ENCODE results near the gene SLC4A8. TPM values are rescaled to one million over a fixed set of nuclear protein-coding genes. Genes with fewer than 3 reads are reported as not detected.

SLC4A8 gene
- total RNA-seq, 1 experiment from 2014 or later = 1.4 TPM

GRCh38 chr12:51388069-51388799 lies 36.4 kb upstream of the SLC4A8 start:
- CTCF ChIA-PET = no interaction called here

GRCh38 chr12:51388846-51389245 lies 35.8 kb upstream of the SLC4A8 start:
- no peak for DNase-seq (ENCODE audit: low read depth, low spot score)
- H3K4me3 ChIP-seq (replicated peaks in 1 of 2; ENCODE audit: low read depth in 1 of 2, low read length in 2 of 2) = no peak overlapping the region
- H4K20me1 ChIP-seq (ENCODE audit: insufficient read depth) = no peaks in the 10 kb centered on the region
- ChIA-PET POLR2A (no interaction called here), CTCF (no interaction called here), RAD21 (ENCODE audit: low non-redundant PET in 1 of 2, low total read pairs in 2 of 2, uncharacterized antibody in 2 of 2, unreplicated experiment in 2 of 2) (no interaction called here)
- no peak overlapping the region for H3K4me2 ChIP-seq (ENCODE audit: low read length)
- no peaks in the 10 kb centered on the region for H3K79me2 ChIP-seq (ENCODE audit: insufficient read depth, low read length)
- TF ChIP-seq SP1 (IDR thresholded peaks at IDR 0.05; ENCODE audit: low read depth) = no peak
- TF ChIP-seq CEBPB (IDR thresholded peaks at IDR 0.05; ENCODE audit: low read depth) = no peak
- no peak for TF ChIP-seq MAX (IDR thresholded peaks at IDR 0.05)
- TF ChIP-seq FOSL1 (IDR thresholded peaks at IDR 0.05; ENCODE audit: low read depth) = no peak
- TF ChIP-seq JUND (IDR thresholded peaks at IDR 0.05) = no peak
- no peak for TF ChIP-seq CBX3 (IDR thresholded peaks at IDR 0.05; ENCODE audit: low read depth)
- no peak for TF ChIP-seq ZBTB33 (IDR thresholded peaks at IDR 0.05; ENCODE audit: extremely low read depth, insufficient replicate concordance, low read length)
- TF ChIP-seq EZH2 (IDR thresholded peaks at IDR 0.05) = no peak
- no peak for TF ChIP-seq EGR1 (IDR thresholded peaks at IDR 0.05; ENCODE audit: low read depth)
- no peak for TF ChIP-seq SIN3A (IDR thresholded peaks at IDR 0.05; ENCODE audit: low read depth)
- no peaks in the 10 kb centered on the region for H3K9me3 ChIP-seq (ENCODE audit: control insufficient read depth in 1 of 2, insufficient read depth in 1 of 2, low read depth in 1 of 2, low read length in 2 of 2)
- H2AFZ ChIP-seq (ENCODE audit: low read depth, low read length, poor library complexity, severe bottlenecking) = no peak overlapping the region
- no peak overlapping the region for H3K9ac ChIP-seq (ENCODE audit: low read length)
- ATAC-seq = no peak
- H3K9me2 ChIP-seq (ENCODE audit: insufficient read depth) = no peaks in the 10 kb centered on the region
- H3K27me3 ChIP-seq (ENCODE audit: insufficient read depth, low read length) = no peaks in the 10 kb centered on the region
- H3K36me3 ChIP-seq (ENCODE audit: control insufficient read depth in 1 of 2, insufficient read depth in 2 of 2, low read length in 2 of 2) = no peaks in the 10 kb centered on the region
- no peak overlapping the region for H3K27ac ChIP-seq (ENCODE audit: low read depth, low read length)
- H3K4me1 ChIP-seq (ENCODE audit: control insufficient read depth in 1 of 2, insufficient read depth in 2 of 2, low read length in 2 of 2) = peaks cover 5 to 20% of the 10 kb centered on the region in 2 experiments; a peak in 2 of 4 replicates
- intact Hi-C loops (cut with micrococcal nuclease) = no loop called here
- BruUV-seq (replicated peaks) = no TSS peak

More at GRCh38 chr12:51388069-51388799, 36.4 kb upstream of the SLC4A8 start:
- ChIA-PET RAD21 (ENCODE audit: low non-redundant PET in 1 of 2, low total read pairs in 2 of 2, uncharacterized antibody in 2 of 2, unreplicated experiment in 2 of 2) (no interaction called here), POLR2A (no interaction called here)
- Histone ChIP-seq H3K4me2 (ENCODE audit: low read length) (no peak overlapping the region), H3K79me2 (ENCODE audit: insufficient read depth, low read length) (no peaks in the 10 kb centered on the region), H2AFZ (ENCODE audit: low read depth, low read length, poor library complexity, severe bottlenecking) (no peak overlapping the region), H3K4me1 (ENCODE audit: control insufficient read depth in 1 of 2, insufficient read depth in 2 of 2, low read length in 2 of 2) (peaks cover 5 to 18% of the 10 kb centered on the region in 2 experiments; a peak in 2 of 4 replicates), H3K9me3 (ENCODE audit: control insufficient read depth in 1 of 2, insufficient read depth in 1 of 2, low read depth in 1 of 2, low read length in 2 of 2) (no peaks in the 10 kb centered on the region), H4K20me1 (ENCODE audit: insufficient read depth) (no peaks in the 10 kb centered on the region), H3K9ac (ENCODE audit: low read length) (no peak overlapping the region), H3K36me3 (ENCODE audit: control insufficient read depth in 1 of 2, insufficient read depth in 2 of 2, low read length in 2 of 2) (no peaks in the 10 kb centered on the region), H3K9me2 (ENCODE audit: insufficient read depth) (no peaks in the 10 kb centered on the region), H3K4me3 (replicated peaks in 1 of 2; ENCODE audit: low read depth in 1 of 2, low read length in 2 of 2) (no peak overlapping the region), H3K27ac (ENCODE audit: low read depth, low read length) (no peak overlapping the region), H3K27me3 (ENCODE audit: insufficient read depth, low read length) (no peaks in the 10 kb centered on the region)
- ATAC-seq = no peak
- DNase-seq (ENCODE audit: low read depth, low spot score) = no peak
- intact Hi-C loops (cut with micrococcal nuclease) = no loop called here
- TF ChIP-seq ELF1 (IDR thresholded peaks at IDR 0.05; ENCODE audit: borderline replicate concordance, low read depth) = no peak
- BruUV-seq (replicated peaks) = no TSS peak

Data from HCT116 (cell line).